HG03520 (cell line): ENCODE data around the gene TMEM207.

ENCODE experiments used
- ATAC-seq: cut with Tn5 transposase; IDR thresholded peaks from one replicate; pipeline ENCODE4 v1.9.1; 2021; ENCODE audit warnings: mild to moderate bottlenecking, moderate library complexity; ENCODE audit not compliant: unreplicated experiment

The TMEM207 gene

GRCh38 chr3:190444576-190445145 lies 5.0 kb downstream of the TMEM207 start:
- no peak for ATAC-seq

DNA sequence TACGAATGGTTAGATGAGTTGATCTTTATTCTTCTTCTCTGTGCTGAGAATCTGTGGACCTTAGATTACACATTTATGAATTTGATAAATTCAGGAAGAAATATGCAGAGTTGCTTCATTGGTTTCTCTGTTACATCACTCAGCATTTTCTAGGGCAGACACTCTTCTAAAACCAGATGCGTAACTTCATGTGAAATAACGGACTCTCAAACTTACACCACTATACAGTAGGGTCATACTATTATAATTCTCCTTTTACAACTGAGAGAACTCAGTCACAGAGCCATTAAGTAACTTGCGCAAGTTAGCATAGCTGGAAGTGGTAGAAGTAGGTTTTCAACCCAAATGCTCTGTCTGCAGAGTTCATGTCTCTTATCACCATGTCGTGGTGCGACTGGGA lies 5.7 kb downstream of the TMEM207 start:
- no peak for ATAC-seq

DNA sequence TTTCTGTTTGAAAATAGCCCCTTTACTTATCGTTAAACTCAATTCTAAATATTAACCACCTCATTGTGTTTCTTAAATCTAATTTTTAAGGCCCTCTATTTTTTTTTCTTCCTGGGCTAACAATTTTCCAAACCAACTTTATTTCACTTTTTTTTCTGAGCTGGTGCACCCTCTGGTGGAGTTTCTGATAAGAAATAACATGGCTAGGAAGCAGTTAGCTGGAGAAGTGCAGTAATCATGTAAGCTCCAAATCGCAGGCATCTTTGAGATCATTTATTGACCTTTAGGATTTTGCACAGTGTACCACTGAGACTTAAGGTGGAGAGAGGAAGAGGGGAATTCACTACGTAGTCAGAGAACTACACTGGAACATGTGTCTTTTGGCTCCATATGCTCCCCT lies 6.4 kb downstream of the TMEM207 start:
- no peak for ATAC-seq

DNA sequence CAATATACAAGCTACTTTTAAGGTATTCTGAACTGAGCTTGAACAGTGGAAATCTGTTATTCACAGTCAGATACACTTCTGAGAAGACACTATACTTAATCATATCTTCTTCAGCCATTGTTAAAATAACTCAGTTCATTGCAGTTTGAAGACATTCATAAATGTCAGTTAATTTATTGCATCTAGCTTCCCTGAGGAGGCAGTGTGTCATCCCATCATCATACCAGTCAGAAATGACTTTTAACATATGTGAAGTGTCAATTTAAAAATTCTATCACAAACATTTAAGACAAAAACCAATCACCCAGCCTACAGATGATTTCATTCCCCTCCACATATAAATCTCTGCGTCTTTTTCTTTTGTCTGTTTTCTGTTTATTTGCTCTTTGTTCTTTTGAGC lies 7.5 kb downstream of the TMEM207 start:
- ATAC-seq: no peak

- no peak for ATAC-seq
Observed at GRCh38 chr3:190436331-190436730, 13.4 kb downstream of the TMEM207 start.

GRCh38 chr3:190435618-190436017 lies 14.1 kb downstream of the TMEM207 start:
- ATAC-seq: no peak

DNA sequence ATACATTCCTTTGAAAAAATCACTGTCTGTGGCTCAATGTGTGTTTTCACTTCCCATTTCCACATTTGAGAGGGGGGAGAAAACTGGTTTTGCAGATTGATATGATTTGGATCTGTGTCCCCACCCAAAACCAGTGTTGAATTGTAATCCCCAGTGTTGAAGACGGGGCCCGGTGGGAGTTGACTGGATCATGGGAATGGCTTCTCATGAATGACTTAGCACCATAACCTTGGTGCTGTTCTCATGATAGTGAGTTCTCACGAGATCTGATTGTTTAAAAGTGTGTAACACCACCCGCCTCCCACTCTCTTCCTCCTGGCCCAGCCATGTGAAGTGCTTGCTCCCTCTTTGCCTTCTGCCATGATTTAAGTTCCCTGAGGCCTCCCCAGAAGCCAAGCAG lies 16.1 kb downstream of the TMEM207 start:
- ATAC-seq: no peak

DNA sequence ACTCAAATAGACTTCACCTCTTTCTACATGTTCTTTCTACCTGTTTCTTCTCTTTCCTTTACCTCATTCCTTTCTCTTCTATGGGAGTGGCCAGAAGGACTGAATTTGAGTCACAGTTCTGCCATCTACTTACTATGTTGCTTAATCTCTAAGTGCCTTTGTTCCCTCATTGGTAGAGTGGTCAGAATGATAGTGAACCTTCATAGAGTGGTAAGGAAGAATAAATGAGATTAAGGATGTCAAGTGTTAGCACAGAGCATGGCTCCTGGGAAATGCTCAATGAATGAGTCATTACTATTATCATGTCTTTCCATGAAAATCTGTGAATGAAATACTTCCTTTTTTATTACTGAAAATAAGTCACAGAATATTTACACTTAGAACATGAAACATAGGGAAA lies 17.5 kb downstream of the TMEM207 start:
- no peak for ATAC-seq

GRCh38 chr3:190430906-190431305 lies 18.8 kb downstream of the TMEM207 start:
- no peak for ATAC-seq

DNA sequence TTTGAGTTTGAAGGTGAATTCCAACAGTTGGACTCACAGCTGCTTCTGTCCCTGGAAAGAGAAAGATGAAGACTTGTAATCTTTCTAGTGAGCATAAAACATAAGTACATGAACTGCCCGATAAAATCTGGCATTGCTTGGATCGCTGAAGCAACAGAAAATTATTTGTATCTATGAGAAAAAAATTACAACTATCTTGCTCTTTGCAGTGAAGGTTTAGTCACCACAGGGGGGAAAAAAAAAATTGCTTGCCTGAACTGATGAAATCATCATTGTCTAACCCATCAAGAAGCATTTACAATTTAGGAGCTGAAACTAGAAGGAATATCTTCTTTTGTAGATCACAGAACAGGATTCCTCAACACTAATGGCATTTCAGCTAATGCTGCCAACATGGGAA lies 20.0 kb downstream of the TMEM207 start:
- no peak for ATAC-seq

DNA sequence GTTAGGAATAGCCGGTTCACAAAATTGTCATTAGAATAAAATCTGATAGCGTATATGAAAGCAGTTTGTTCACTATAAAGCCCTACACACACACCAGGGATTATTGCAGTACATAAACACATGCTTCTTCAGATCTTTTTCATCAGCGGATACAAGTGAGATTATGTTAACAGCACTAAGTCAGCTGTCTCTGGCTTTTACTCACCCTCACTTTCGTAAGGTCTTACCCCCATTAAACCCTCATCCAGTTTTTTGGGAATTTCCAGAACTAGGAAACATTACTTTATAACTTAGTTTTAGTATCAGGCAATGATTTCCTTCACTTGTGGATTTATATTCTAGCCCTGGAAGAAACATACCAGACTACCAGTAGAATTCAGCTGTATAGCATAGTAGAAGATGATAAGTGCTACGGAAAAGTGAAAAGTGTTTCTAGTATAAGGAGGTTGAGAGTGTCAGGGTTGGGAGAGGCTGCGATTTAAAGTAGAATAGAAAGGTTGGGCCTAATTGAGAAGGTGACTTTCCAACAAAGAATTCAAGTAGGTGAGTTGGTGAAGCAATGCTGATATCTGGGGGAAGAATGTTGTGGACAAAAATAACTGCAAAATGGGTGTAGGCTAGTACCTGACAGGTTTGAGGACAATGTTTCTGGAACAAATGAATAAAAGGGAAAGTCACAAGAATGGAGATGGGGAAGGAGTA lies 22.7 kb downstream of the TMEM207 start:
- no peak for ATAC-seq

DNA sequence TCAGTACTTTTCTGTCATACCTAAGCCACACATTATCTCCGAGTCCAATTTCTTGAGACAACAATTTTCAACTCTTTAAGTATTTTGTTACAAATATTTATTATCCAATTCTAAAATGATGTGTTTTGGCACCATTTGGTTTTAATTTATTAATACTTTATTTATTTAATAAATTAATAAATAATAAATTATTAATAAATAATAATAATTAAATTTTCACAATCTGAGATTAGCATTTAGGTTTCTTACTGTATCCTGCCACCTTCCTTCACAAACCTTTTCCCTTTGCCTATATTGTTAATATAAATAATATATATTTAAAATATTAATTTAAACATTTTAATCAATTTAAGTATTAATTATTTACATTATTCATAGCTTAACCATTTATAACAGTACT lies 23.9 kb downstream of the TMEM207 start:
- no peak for ATAC-seq

DNA sequence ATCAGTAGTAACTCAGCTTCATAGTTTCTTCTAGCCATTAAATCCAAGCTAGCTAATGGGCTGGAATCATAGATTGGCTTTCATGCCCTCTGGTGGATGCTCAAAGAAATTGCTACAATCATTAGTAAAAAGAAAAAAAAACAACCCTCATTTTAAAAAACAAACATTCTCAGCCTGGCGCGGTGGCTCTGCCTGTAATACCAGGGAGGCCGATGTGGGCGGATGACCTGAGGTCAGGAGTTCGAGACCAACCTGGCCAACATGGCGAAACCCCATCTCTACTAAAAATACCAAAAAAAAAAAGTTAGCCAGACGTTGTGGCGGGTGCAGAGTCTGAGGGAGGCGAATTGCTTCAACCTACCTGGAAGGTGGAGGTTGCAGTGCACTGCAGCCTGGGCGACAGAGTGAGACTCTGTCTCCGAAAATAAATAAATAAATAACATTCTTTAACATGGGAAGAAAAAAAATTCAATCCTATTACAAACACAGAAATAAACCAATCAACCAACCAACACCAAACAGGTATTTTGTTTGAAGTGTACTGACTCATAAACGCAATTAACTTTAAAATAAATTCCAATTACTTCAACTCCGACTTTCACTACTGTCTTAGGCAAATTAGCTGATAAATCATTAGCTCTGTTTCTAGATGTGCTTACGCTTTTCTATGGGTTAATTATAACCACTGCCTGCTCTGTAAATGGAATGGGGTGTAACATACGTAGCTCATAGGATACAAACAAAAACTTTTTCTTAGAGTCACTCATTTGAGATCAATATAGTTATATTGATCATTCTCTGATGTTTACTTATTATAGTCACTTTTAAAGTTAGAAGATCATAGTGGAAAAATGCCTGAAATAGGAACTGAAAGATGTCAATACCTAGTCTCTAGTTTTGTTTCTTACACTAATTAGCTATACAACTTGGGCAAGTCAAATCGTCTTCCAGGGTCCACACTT lies 24.9 kb downstream of the TMEM207 start:
- peak; percentile 52 for ATAC-seq

DNA sequence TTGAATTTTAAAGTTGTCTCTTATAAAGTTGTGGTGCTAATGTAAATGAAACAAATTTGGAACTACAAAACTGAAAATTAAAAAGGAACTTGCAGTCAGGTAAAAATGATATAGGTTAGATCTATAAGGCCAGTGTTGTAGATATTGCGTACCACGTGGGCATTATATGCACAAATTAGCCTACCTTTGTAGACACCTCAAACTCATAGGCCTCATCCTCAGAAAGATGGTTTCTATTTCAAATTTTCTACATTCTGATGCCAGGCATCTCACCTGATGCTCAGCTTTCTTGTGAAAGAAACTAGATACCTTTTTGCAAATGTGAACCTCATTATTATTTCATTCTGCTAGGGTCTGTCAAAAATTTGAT lies 25.6 kb downstream of the TMEM207 start:
- peak; percentile 14 for ATAC-seq

DNA sequence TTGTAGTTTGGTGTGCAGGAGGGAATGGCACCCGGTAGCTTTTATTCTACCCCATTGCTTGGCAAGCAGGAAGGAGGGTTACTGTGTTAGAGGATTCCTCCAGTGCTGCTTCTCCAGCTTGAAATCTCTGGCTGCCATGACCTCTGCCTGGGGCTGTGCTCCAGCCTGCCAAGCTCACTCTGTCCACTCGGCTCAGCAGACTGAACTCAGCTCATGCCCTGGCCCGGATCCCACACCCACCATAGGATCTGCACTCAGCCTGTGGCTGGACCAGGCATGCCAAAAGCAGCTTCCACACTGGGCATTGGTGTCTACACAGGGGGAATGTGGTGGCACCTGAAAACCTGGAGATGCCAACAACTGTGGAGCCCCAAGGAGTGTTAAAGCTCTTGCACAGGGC lies 35.4 kb downstream of the TMEM207 start:
- no peak for ATAC-seq

DNA sequence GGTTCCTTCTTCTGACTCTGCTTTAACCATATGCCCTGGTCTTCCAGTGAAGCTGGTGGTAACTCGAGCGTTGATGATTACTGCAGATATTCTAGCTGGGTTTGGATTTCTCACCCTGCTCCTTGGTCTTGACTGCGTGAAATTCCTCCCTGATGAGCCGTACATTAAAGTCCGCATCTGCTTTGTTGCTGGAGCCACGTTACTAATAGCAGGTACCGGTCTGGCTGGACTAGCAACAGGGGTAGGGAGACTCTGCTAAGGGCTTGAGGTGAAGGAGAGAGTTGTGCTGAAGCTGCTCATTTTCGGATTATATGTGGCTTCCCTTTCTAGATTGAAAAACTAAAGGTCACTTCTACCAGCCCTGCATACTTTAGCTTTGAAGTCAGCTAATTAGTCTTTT lies 45.0 kb downstream of the TMEM207 start:
- no peak for ATAC-seq

DNA sequence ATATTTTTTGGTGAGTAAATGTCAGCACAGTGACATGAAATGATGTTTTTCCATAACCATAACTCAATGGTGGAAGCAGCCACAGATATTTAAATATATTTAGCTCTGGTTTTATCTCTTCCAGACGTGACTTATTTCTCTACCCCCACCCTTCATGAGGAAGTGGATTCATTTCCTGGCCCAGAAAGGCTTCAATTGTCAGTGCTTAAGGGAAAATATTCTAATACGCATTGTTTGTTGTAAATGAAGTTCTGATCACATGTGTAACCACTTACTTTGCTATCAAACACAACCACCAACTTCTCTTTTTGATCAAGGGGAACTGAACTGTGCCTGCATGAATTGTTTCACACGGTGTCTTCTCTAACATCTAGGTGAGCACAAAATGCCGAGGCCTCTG lies 47.7 kb downstream of the TMEM207 start:
- ATAC-seq: no peak

- no peak for ATAC-seq
Observed at GRCh38 chr3:190399677-190400076, 50.0 kb downstream of the TMEM207 start.

DNA sequence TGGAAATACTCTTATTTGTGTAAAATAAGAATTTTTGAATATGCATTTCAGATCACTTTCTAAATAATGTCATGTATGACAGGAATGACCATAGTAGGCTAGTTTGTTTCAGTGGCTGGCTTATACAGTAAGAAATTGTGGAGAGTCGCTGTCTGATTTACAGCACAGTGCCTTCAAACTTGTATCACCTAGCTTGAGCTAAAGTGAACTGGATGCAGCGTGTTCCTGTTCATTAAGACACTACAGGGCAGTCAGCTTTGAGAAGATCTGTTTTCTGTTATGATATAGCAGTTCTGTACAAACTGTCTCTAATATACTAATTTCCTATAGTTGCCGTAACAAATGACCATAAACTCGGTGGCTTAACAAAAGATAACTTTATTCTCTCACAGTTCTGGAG lies 51.8 kb downstream of the TMEM207 start:
- ATAC-seq: no peak

DNA sequence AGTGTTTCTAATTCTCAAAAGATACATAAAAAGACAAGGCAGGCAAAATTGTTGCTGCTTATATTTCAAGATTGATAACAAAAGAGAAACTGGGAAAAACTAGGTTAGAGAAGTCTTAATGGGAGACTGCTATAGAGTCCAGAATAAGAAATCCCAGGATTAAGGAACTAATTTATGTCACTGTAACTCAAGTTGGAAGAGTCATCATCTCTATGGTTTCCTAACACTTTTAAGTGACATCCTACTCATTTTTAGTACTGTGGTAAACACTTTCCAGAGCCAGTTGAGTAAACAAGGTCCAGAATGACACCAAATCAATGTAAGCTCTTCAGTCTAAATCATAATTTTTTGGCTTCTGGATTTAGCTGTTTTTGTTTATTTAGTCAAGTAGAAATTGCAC lies 53.7 kb downstream of the TMEM207 start:
- no peak for ATAC-seq

DNA sequence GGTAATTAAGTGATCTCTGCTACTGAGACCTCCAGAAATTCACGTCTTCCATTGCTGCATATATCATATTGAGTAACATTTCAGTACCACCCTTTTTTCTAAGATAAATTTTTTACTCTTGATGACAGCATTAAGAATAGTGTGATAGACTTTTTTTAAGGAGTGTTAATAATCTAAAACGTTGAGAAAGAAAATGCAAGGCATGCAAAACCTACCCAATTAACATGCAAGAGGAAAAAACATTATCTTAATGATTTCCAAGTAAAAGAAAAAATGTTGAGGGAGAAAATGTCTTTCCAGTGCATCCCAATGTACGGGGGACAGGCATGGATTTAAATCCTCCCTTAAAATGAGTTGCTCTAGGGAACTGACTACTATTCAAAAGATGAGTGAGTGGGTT lies 61.0 kb downstream of the TMEM207 start:
- ATAC-seq: no peak
